T1000 (cell line): ENCODE measurements around the gene ZNG1F.
"Not testable (repeated sequence)": the region's sequence is repeated elsewhere in the genome, so short reads cannot be mapped to it uniquely, and the experiment has no call there.

Source experiments
- DNase-seq: peaks from one replicate; lab custom pipeline; 2025; ENCODE audit warnings: mixed read lengths; lab: John Stamatoyannopoulos, UW

ZNG1F gene

GRCh38 chr9:41086215-41086614 is 102.9 kb downstream of the ZNG1F start:
- not testable (repeated sequence) for DNase-seq

GRCh38 chr9:41082358-41082757 is 106.8 kb downstream of the ZNG1F start:
- not testable (repeated sequence) for DNase-seq
